HPDE6-E6E7 (cell line): ENCODE measurements around the gene ENGASE.

Experiments used
- DNase-seq: peaks from one replicate; pipeline ENCODE4 v3.0.0; 2011; ENCODE audit warnings: missing footprints; ENCODE audit errors: extremely low spot score

Gene ENGASE

GRCh38 chr17:79113699-79114457, 39.3 kb downstream of the ENGASE start:
- no peak for DNase-seq

- no peak for DNase-seq
Observed at GRCh38 chr17:79114458-79115301, 40.1 kb downstream of the ENGASE start.

GRCh38 chr17:79115487-79115886, 40.9 kb downstream of the ENGASE start:
- DNase-seq: no peak

- no peak for DNase-seq
Observed at GRCh38 chr17:79116575-79117368, 42.1 kb downstream of the ENGASE start.

GRCh38 chr17:79117905-79118487, 43.4 kb downstream of the ENGASE start:
- no peak for DNase-seq

GRCh38 chr17:79118924-79119323, 44.3 kb downstream of the ENGASE start:
- no peak for DNase-seq

GRCh38 chr17:79120259-79120658, 45.6 kb downstream of the ENGASE start:
- no peak for DNase-seq

GRCh38 chr17:79123988-79124387, 49.4 kb downstream of the ENGASE start:
- DNase-seq: no peak

- no peak for DNase-seq
Observed at GRCh38 chr17:79124513-79125209, 50.0 kb downstream of the ENGASE start.

GRCh38 chr17:79125503-79125902, 50.9 kb downstream of the ENGASE start:
- DNase-seq: no peak

- no peak for DNase-seq
Observed at GRCh38 chr17:79126139-79126538, 51.5 kb downstream of the ENGASE start.

- no peak for DNase-seq
Observed at GRCh38 chr17:79127534-79128135, 53.0 kb downstream of the ENGASE start.

- DNase-seq: no peak
Observed at GRCh38 chr17:79129523-79129922, 54.9 kb downstream of the ENGASE start.

GRCh38 chr17:79130536-79131273, 56.1 kb downstream of the ENGASE start:
- DNase-seq: no peak

GRCh38 chr17:79131274-79131635, 56.6 kb downstream of the ENGASE start:
- DNase-seq: no peak

- no peak for DNase-seq
Observed at GRCh38 chr17:79131701-79132100, 57.1 kb downstream of the ENGASE start.

- DNase-seq: no peak
Observed at GRCh38 chr17:79132271-79133064, 57.8 kb downstream of the ENGASE start.

GRCh38 chr17:79133214-79133613, 58.6 kb downstream of the ENGASE start:
- no peak for DNase-seq

GRCh38 chr17:79133985-79134384, 59.4 kb downstream of the ENGASE start:
- no peak for DNase-seq
